GOT3 (cell line): ENCODE measurements around the gene SEC16B.

Source experiments
- DNase-seq: peaks from one replicate; lab custom pipeline; 2025; ENCODE audit warnings: mixed read lengths; lab: John Stamatoyannopoulos, UW

Gene SEC16B

GRCh38 chr1:177905686-177906085, 64.2 kb downstream of the SEC16B start:
- no peak for DNase-seq

- no peak for DNase-seq
Observed at GRCh38 chr1:177902266-177902665, 67.6 kb downstream of the SEC16B start.

GRCh38 chr1:177897998-177898654, 71.7 kb downstream of the SEC16B start:
- no peak for DNase-seq

GRCh38 chr1:177897281-177897997, 72.4 kb downstream of the SEC16B start:
- DNase-seq = no peak
